PFSK-1 (cell line): Measurements from ENCODE around the gene C16orf95.

ENCODE experiments used
- FOXP2 ChIP-seq: optimal IDR thresholded peaks from 2 replicates; pipeline ENCODE3; 2011; ENCODE audit warnings: borderline replicate concordance, control low read depth, inconsistent platforms; ENCODE audit not compliant: insufficient read depth; ENCODE audit errors: extremely low read length, extremely low read depth
- POLR2AphosphoS5 ChIP-seq: IDR thresholded peaks from 2 replicates; pipeline ENCODE4 v1.6.1; 2012; ENCODE audit warnings: low read depth, mild to moderate bottlenecking, control low read depth, low read length, moderate library complexity
- SIN3A ChIP-seq: IDR thresholded peaks from 2 replicates; pipeline ENCODE4 v1.6.1; 2012; ENCODE audit warnings: mild to moderate bottlenecking, low read length, moderate library complexity, borderline replicate concordance; ENCODE audit not compliant: insufficient read depth
- TAF1 ChIP-seq: IDR thresholded peaks from 2 replicates; pipeline ENCODE4 v1.6.1; 2012; ENCODE audit warnings: low read length, control low read depth, borderline replicate concordance; ENCODE audit not compliant: insufficient read depth
- TF ChIP-seq, protein P1 (sequence below), 2 experiments: IDR thresholded peaks; 2 replicates each; pipeline versions ENCODE4 v1.6.1 to v1.8.0; 2011 to 2012; ENCODE audit warnings: low read depth in 2 of 2, low read length in 2 of 2, control low read depth in 1 of 2, inconsistent platforms in 1 of 2, mild to moderate bottlenecking in 1 of 2, moderate library complexity in 1 of 2; ENCODE audit not compliant: insufficient read depth in 1 of 2

C16orf95 gene

GRCh38 chr16:87324411-87325275 lies 7.5 kb upstream of the C16orf95 start:
- TF ChIP-seq FOXP2, result no peak
- no peak for TF ChIP-seq TAF1
- TF ChIP-seq POLR2AphosphoS5, result no peak
- TF ChIP-seq, protein P1, sequence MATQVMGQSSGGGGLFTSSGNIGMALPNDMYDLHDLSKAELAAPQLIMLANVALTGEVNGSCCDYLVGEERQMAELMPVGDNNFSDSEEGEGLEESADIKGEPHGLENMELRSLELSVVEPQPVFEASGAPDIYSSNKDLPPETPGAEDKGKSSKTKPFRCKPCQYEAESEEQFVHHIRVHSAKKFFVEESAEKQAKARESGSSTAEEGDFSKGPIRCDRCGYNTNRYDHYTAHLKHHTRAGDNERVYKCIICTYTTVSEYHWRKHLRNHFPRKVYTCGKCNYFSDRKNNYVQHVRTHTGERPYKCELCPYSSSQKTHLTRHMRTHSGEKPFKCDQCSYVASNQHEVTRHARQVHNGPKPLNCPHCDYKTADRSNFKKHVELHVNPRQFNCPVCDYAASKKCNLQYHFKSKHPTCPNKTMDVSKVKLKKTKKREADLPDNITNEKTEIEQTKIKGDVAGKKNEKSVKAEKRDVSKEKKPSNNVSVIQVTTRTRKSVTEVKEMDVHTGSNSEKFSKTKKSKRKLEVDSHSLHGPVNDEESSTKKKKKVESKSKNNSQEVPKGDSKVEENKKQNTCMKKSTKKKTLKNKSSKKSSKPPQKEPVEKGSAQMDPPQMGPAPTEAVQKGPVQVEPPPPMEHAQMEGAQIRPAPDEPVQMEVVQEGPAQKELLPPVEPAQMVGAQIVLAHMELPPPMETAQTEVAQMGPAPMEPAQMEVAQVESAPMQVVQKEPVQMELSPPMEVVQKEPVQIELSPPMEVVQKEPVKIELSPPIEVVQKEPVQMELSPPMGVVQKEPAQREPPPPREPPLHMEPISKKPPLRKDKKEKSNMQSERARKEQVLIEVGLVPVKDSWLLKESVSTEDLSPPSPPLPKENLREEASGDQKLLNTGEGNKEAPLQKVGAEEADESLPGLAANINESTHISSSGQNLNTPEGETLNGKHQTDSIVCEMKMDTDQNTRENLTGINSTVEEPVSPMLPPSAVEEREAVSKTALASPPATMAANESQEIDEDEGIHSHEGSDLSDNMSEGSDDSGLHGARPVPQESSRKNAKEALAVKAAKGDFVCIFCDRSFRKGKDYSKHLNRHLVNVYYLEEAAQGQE (IDR thresholded peaks at IDR 0.05; ENCODE audit: insufficient read depth in 1 of 2, low read depth in 2 of 2, low read length in 2 of 2), result no peak
- no peak for TF ChIP-seq SIN3A

DNA sequence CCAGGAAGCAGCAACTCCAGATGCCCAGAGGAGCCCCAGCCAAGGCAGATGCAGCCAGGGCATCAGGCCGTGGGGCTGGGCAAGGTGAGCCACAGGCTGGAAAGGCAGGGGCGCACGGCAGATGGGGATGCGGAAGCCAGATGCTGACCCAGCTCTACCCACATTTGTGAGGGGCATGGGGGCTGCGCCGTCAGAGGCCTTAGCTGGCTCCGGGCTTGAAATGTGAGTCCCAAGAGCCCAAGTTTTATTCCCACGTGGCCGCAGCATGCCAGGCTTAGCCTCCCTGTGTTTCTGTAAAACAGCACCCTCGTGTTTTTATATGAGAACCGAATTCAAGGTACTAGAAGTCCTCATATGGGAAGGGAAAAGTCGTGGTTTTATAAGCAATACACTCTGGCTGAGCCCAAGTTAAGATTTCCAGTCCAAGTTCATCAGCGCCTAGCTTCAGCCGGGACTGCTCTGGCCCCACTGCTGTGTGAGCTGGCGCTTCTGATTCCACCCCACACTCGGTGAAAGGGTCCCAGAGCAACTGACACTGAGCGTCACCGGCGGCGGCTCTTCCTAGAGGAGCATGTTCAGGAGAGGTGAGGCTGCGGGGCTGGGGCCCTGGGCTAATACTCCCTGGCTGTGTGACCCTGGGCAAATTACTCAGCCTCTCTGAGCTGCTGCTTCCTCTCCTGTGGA lies 6.7 kb upstream of the C16orf95 start:
- no peak for TF ChIP-seq TAF1
- no peak for TF ChIP-seq POLR2AphosphoS5
- no peak for TF ChIP-seq SIN3A
- no peak for TF ChIP-seq FOXP2
- TF ChIP-seq, protein P1 (IDR thresholded peaks at IDR 0.05; ENCODE audit: insufficient read depth in 1 of 2, low read depth in 2 of 2, low read length in 2 of 2), result no peak

- TF ChIP-seq TAF1 (no peak), FOXP2 (no peak), POLR2AphosphoS5 (no peak), SIN3A (no peak)
- TF ChIP-seq, protein P1 (IDR thresholded peaks at IDR 0.05; ENCODE audit: insufficient read depth in 1 of 2, low read depth in 2 of 2, low read length in 2 of 2), result no peak
These were observed 5.9 kb upstream of the C16orf95 start for GRCh38 chr16:87322833-87323726.

DNA sequence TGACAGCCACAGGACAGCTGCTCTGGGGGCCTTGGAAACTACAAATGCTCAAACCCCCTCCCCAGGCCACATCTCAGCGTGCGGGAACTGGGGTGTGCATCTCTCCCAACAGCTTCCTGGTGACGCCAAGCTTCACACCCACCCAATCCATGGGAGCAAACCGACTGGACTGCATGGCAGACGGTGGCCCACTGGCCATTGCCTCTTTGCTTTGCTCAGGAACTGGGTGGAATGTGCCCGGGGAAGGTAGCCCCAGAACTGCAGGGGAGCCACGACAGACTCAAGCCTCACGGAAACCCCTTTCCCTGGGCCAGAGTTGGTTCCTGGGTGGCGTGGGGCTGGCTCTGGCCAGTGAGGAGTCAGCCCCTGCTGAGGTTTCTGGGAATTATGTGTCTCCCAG lies 5.2 kb upstream of the C16orf95 start:
- no peak for TF ChIP-seq SIN3A

- TF ChIP-seq POLR2AphosphoS5 (no peak), FOXP2 (no peak), SIN3A (no peak), TAF1 (no peak)
- TF ChIP-seq, protein P1 (IDR thresholded peaks at IDR 0.05; ENCODE audit: insufficient read depth in 1 of 2, low read depth in 2 of 2, low read length in 2 of 2), result no peak
These were observed 4.3 kb upstream of the C16orf95 start for GRCh38 chr16:87321336-87322107.
